Lower leg skin (tissue), 4 donors: Measurements from ENCODE around the gene SEC22A. TPM values are rescaled to one million over a fixed set of nuclear protein-coding genes. Genes with fewer than 3 reads are reported as not detected.
"Not testable (repeated sequence)": the region's sequence is repeated elsewhere in the genome, so short reads cannot be mapped to it uniquely, and the experiment has no call there.

Experiments
- DNase-seq, 2 donors: peaks; one replicate each; pipeline ENCODE4 v3.0.0-alpha.2; 2019; ENCODE audit warnings: low spot score in 2 of 2
- H3K4me3 ChIP-seq: fragments of 200-600 bp; sonication (generic); 2 replicates; pipeline ENCODE4 v1.5.1; 2017; ENCODE audit warnings: mild to moderate bottlenecking, low read depth; ENCODE audit not compliant: poor library complexity, severe bottlenecking
- CTCF ChIP-seq, 3 donors: fragments of 450-650 bp; IDR thresholded peaks; one replicate each; pipeline ENCODE4 v1.5.1; 2016; ENCODE audit warnings: antibody characterized with exemption in 3 of 3, mild to moderate bottlenecking in 3 of 3, moderate library complexity in 2 of 3
- POLR2A ChIP-seq, 2 donors: fragments of 450-650 bp; IDR thresholded peaks; one replicate each; pipeline ENCODE4 v1.6.1; 2016 to 2017; ENCODE audit warnings: antibody characterized with exemption in 2 of 2, mild to moderate bottlenecking in 1 of 2, moderate library complexity in 1 of 2
- WGBS, 2 donors: methylation state at CpG; one replicate each; pipeline ENCODE4 v1.1.5; 2018; 5-methylcytosine and 5-hydroxymethylcytosine counted together
- intact Hi-C: fragments of 100-400 bp; cut with DNase I; formaldehyde crosslinking; loops from one replicate; pipeline ENCODE4 v1.15.0; 2023; ENCODE audit warnings: low total_unique reads
- total RNA-seq, 4 donors: library from RNA; depleted of rRNA; stranded (reverse); fragments of >200 nt; gene quantifications; one replicate each; pipeline ENCODE4 v1.1.0, GENCODE V29; 2016

The SEC22A gene
- total RNA-seq, 4 donors from 2014 or later: 20.4 to 37.4 (median 28.2) TPM

GRCh38 chr3:123225016-123225415 is 23.3 kb downstream of the SEC22A start:
- H3K4me3 ChIP-seq: no peak overlapping the region
- intact Hi-C loops: no loop called here
- 96 to 97% methylated on average over 3 of the region's 3 CpGs for WGBS, 2 donors
- DNase-seq: no peak
- TF ChIP-seq CTCF (IDR thresholded peaks at IDR 0.05) (no peak), POLR2A (IDR thresholded peaks at IDR 0.05) (no peak)

- no peak overlapping the region for H3K4me3 ChIP-seq
- intact Hi-C loops: no loop called here
- TF ChIP-seq POLR2A (IDR thresholded peaks at IDR 0.05) (no peak), CTCF (IDR thresholded peaks at IDR 0.05) (no peak)
- no peak for DNase-seq
Measured at GRCh38 chr3:123226549-123226948, 24.8 kb downstream of the SEC22A start.

- intact Hi-C loops: no loop called here
- 97 to 98% methylated on average over 2 of the region's 2 CpGs for WGBS, 2 donors
- TF ChIP-seq POLR2A (IDR thresholded peaks at IDR 0.05) (no peak), CTCF (IDR thresholded peaks at IDR 0.05) (no peak)
- H3K4me3 ChIP-seq: no peak overlapping the region
- DNase-seq: no peak
Measured at GRCh38 chr3:123229145-123229544, 27.4 kb downstream of the SEC22A start.

GRCh38 chr3:123236902-123237301 is 35.2 kb downstream of the SEC22A start:
- TF ChIP-seq POLR2A (IDR thresholded peaks at IDR 0.05) (no peak), CTCF (IDR thresholded peaks at IDR 0.05) (no peak)
- WGBS, 2 donors: 96 to 97% methylated on average over 3 of the region's 3 CpGs
- intact Hi-C loops: no loop called here
- no peak overlapping the region for H3K4me3 ChIP-seq
- DNase-seq: no peak

GRCh38 chr3:123239186-123239585 is 37.4 kb downstream of the SEC22A start:
- H3K4me3 ChIP-seq, DNase-seq, intact Hi-C loops: not testable (repeated sequence)
- 95 to 96% methylated on average over 2 of the region's 2 CpGs for WGBS, 2 donors

GRCh38 chr3:123239756-123240155 is 38.0 kb downstream of the SEC22A start:
- 96 to 100% methylated on average over 1 of the region's 1 CpG for WGBS, 2 donors
- intact Hi-C loops: no loop called here
- TF ChIP-seq CTCF (IDR thresholded peaks at IDR 0.05) (no peak), POLR2A (IDR thresholded peaks at IDR 0.05) (no peak)
- no peak for DNase-seq
- H3K4me3 ChIP-seq: no peak overlapping the region
